Stimulated activated CD4-positive, alpha-beta T cell treated with anti-CD3 and anti-CD28 coated beads, Interleukin-12 subunit alpha, Interleukin-12 subunit beta, amount 100 ng/mL, for 48 hours (primary cell): Measurements from ENCODE around the gene SAXO2.
"Not testable (repeated sequence)": the region's sequence is repeated elsewhere in the genome, so short reads cannot be mapped to it uniquely, and the experiment has no call there.

Experiments used
- DNase-seq, 3 donors: peaks; one replicate each; pipeline ENCODE4 v3.0.0-alpha.2; 2020; ENCODE audit warnings: low read depth in 2 of 3, low spot score in 1 of 3

SAXO2 gene

DNA sequence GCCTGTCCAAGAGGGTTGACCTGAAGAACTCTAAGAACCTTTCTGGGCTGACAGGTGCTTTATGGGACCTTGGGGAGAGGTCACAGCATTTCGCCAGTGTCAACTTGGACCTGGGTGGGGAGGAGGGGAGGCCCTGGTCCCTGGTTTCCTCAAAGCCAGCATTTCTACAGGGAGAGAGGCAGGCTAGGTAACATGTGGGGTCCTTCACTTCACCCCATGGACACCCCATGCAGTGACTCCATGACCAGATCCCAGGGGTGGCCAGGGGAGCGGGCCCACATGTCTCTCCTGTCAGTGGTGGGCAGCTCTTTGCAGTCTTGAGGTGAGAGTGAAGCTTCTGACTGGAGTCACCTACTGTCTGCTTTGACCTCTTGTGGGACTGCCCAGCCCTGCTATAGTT, 50.8 kb downstream of the SAXO2 start:
- DNase-seq, result no peak

DNA sequence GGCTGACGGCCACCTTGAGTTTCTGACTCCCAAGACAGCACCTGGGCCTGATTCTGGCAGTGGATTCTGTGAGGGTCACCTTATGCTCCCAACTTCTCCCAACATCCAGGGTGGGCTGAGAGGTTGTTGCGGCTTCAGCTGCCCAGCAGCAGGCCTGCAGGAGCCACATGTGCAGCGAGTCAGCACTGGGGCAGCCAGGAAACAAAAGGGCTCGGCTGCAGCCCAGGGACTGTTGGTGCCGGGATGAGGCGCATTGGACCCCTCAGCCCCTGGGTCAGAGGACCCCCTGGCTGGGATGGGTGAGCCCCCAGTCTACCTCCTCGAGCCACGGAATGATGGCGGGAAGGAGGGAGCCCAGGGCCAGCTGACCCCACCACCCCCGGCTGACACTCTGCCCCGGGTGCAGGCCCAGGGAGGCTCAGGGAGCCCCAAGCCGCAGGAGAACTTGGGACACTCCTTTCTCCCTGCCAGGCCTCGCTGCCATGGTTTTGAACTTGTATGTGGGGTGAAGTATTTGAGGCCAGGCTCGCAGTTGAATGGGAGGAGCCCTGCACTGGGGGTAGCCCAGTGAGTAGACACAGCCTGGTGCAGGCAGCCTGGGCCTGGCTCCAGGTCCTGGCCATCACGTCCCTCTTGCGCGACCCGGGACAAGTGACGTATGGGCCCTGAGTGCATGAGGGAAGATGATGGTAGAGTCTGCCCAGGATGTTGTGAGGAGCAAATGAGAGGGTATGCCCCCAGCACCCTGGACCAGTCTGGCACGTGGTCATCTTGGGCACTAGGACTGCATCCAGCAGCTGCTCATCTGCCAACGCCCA, 51.5 kb downstream of the SAXO2 start:
- not testable (repeated sequence) for DNase-seq

DNA sequence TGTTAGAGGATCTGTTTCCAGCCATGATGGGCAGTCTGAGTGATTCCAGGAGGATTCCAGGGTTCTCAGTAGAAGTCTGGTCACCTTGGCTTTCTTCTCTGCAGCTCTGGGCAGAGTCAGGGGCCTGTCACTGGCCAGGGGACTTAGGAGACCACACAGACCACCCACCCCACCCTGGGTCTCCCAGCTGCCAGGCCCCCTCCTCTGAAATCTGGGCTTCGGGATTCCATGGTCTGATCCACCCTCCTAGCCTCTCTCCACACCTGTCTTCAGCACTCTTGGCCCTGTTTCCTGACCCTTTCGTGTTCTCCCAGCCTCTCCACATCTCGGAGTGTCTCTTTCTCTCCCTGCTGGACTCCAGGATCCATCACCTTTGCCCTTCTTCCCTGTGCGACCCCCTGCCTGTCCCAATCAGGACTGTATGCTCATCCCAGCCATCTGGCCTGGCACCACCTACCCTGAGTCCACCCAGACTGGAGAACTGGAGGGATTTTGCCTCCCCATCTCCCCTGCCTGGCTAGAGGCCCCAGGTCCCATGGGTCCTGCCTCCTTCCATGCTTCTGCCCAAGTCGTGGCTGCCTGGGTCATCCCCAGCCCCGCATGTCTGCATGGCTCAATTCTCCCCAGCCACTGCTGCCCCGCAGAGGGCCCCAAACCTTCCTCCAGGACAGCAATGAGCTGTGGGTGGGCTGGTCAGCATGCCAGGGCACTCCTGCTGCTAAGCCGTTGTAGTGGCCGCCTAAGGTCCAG, 52.3 kb downstream of the SAXO2 start:
- DNase-seq, result no peak

DNA sequence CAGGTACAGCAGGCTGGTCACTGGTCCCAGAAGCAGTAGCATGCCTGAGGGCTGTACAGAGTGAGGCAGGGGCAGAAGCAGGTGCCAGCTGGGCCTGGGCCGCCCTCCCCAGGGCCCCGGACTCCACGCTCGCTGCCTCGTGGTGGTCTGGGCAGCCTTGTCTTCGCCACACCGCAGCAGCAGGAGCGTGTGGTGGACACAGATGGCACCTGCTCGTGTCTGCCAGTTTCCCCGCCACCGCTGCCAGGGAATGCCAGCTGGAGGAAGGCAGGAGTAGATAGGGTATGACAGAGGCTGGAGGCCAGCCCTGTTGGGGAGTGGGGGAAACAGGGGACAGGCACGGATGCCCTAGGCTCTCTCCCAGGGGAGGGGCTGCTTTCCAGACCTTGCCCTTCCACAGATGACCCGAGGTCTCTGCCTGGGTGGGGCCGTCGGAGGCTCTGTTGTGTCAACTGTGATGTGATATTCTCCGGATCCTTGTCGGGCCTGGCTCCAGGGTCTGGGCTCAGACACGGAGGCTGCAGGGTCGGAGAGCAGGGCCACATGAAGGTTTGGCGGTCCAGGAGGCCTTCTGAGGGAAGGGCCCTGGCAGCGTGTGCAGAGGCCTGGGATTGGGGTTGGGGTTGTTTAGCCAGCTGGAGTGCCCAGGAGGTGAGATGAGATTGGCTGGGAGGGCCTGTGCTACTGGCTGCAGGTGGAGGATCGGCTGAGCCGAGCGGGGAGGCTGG, 53.1 kb downstream of the SAXO2 start:
- DNase-seq, result no peak

DNA sequence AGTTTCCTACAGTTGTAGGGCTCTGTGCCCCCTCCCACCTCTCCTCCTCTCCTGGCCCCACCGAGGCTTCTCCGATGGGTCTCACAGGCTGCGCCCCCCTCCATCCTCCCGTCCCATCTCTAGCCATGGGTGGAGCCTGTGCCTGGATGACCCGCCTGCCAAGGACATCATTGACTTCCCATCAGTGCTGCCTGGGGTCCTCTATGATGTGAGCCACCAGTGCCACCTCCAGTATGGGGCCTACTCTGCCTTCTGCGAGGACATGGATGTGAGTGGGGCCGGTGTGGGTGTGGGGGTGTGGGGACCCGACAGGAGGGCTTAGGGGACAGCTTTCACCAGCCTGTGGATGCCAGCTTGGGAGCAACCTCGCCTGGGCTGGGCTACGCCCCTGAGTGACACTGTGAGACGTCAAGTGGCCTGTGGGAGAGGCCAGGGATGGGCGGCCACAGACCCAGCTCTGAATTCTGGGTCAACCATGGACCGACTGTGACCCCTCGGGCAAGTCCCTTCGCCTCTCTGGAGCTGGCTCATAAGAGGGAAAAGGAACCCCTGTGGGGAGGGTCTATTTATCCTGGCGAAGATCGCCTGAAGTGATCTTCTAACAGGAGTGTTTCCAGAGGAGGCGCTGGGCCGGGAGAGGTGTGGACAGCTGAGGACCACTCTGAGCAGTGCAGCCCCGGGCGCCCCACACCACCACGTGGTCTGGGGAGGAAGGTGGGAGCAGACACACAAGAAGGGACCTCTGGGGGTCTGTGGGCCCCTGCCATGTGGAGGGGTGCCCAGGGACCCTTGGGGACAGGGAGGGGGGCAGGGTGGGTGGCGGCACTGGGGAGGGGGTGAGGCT, 53.9 kb downstream of the SAXO2 start:
- not testable (repeated sequence) for DNase-seq

DNA sequence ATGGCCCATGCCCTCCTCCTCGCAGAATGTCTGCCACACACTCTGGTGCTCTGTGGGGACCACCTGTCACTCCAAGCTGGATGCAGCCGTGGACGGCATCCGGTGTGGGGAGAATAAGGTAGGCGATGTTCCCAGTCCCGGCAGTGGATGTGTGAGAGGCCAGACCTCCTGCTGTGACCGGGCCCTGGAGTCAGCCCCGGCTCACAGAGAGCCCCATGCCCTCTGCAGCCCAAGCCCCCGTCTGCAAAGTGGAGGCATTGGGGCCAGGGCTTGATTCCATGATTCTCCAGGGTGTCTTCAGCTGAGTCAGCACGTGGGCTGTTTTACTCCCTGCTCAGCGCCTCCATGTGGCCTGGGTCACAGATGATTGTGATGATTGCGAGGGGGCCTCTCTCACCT, 54.5 kb downstream of the SAXO2 start:
- no peak for DNase-seq

DNA sequence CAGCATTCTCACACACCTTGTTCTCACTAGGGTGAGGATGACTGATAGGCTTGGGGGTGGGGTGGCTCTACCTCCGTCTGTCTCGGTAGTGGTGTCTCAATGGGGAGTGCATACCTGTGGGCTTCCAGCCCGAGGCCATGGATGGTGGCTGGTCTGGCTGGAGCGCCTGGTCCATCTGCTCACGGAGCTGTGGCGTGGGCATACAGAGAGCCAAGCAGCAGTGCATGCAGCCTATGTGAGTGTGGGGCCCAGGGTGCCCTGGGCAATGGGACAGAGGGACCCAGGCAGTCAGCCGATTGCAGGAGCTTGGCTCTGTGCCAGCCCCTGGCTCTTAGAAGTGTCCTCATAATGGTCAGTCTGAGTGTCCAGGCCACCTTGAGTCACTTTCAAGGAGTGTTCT, 54.9 kb downstream of the SAXO2 start:
- DNase-seq, result not testable (repeated sequence)

DNA sequence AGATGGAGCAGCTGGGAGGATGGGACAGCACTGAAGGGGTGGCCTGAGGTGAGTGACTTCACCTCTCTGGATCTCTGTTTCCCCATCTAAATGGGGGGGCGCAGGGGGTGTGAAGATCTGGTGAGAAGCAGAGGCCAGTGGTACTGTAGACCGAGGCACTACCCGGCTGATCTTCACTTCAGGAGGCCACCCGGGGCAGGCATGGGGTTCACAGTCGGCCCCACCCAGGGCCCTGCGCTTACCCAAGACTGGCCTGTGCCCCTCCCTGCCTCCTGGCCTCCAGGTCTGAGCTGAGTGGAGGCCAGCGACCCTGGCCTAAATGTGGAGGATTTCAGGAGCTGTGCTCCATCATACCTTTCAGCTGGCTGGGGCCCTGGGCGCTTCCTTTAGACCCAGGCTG, 55.7 kb downstream of the SAXO2 start:
- DNase-seq, result not testable (repeated sequence)

DNA sequence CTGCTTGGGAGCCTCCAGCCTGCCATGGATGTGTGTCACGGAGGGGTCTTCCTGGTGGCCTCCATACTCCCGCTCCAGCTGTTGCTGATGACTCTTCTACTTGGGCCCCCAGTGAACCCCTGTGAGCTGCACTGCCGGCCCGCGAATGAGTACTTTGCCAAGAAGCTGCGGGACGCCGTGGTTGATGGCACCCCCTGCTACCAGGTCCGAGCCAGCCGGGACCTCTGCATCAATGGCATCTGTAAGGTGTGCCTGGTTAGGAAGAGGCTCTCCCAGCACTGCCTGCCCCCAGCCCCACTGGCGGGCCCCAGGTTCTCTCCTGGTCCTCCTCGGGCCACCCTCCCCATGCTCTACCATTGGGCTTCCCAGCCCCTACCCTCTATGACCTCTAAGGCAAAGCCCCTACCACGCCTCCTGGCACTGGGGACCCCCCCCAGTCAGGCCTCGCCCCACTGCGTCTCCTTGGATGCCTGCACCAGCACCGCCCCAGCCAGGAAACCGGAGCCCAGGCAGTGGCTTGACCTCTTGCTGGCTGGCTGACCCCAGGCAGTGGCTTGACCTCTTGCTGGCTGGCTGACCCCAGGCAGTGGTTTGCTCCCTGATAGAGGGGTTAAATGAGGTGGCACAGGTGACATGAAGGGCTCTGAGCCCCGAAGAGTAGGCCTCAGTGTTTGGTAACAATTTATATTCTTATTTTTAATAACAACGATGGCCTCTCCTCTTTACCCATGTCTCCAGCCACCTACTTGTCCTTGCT, 57.1 kb downstream of the SAXO2 start:
- not testable (repeated sequence) for DNase-seq

DNA sequence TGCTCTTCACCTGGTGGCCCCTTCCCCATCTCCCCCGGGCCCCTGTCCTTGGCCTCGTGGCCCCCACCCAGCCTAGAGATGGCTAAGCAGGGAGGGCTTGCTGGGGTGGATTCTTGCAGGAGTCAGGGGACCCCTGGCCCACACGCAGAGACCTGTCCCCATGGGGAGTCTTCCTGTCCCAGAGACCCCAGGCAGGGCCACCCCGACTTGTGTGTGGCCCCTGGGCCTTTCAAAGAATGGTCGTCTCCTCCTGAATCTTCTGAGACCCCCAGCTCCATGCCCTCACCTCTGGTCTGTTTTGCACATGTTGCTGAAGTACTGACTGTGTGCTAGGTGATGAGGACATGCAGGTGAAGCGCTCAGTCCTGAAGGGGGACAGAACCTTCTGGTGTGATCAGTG, 58.2 kb downstream of the SAXO2 start:
- DNase-seq, result not testable (repeated sequence)

DNA sequence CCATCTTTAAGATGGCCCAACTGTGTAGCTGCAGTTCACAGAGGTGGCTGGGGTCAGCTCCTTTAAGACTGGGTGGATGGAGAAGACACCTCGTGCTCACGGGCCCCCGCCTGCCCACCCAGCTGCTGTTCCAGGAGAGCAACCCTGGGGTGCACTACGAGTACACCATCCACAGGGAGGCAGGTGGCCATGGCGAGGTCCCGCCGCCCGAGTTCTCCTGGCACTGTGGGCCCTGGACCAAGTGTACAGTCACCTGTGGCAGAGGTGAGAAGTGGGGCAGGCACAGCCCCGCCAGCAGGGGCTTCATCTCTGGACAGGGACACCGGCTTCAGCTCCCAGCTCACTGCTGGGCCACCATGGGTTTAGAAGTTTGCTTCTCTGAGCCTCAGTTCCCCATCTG, 59.9 kb downstream of the SAXO2 start:
- not testable (repeated sequence) for DNase-seq

DNA sequence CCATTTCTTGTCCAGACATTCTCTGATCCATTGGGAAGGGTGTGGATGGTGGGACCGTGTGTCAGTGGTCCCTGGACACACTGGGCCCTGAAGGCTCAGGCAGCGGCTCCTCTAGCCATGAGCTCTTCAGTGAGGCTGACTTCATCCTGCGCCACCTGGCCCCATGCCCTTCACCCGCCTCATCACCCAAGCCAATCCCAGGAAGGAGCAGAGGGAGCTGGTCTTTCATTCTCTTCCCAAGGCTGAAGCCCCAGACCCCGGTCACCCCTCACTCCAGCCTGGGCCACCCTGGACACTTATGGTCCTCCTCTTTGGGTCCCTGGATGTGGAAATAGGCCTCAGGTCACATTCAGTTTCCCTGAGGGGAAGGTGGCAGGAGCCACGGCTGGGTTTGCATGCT, 62.2 kb downstream of the SAXO2 start:
- DNase-seq, result not testable (repeated sequence)

DNA sequence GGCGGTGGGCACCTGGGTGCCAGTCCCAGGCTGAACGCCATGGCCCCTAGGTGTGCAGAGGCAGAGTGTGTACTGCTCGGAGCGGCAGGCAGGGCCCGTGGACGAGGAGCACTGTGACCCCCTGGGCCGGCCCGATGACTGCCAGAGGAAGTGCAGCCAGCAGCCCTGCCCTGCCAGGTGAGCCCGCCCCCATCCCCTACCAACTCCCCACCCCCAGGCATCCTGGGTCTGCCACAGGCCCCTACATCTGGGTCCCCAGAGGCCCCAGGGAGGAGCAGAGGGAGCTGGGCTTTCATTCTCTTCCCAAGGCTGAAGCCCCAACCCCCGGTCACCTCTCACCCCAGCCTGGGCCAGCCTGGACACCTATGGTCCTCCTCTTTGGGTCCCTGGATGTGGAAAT, 63.0 kb downstream of the SAXO2 start:
- DNase-seq, result not testable (repeated sequence)

DNA sequence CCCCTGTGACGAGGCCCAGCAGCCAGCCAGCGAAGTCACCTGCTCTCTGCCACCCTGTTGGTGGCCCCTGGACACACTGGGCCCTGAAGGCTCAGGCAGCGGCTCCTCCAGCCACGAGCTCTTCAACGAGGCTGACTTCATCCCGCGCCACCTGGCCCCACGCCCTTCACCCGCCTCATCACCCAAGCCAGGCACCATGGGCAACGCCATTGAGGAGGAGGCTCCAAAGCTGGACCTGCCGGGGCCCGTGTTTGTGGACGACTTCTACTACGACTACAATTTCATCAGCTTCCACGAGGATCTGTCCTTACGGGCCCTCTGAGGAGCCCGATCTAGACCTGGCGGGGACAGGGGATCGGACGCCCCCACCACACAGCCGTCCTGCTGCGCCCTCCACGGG, 64.3 kb downstream of the SAXO2 start:
- not testable (repeated sequence) for DNase-seq

DNA sequence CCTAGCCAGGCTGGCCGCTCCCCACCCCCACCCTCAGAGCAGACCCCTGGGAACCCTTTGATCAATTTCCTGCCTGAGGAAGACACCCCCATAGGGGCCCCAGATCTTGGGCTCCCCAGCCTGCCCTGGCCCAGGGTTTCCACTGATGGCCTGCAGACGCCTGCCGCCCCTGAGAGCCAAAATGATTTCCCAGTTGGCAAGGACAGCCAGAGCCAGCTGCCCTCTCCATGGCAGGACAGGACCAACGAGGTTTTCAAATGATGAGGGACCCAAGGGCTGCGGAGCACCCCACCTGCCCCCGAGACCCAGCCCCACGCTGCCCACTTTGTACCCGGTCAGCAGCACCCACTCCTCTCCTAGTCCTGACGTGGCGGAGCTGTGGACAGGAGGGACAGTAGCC, 64.8 kb downstream of the SAXO2 start:
- not testable (repeated sequence) for DNase-seq

DNA sequence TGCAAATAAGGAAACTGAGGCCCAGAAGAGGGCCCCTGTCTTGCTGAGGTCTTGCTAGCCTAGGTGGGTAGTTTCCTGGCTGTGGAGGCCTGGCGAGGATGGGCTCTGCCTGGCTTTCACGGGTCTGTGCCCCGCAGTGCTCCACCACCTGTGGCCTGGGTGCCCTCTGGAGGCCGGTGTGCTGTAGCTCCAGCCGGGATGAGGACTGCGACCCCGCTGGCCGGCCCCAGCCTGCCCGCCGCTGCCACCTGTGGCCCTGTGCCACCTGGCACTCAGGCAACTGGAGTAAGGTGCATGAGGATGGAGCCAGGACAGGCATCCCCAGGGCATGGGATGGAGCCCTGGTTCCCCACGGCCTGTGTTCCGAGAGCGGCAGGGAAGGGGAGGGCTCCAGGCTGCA, 66.4 kb downstream of the SAXO2 start:
- DNase-seq, result not testable (repeated sequence)

DNA sequence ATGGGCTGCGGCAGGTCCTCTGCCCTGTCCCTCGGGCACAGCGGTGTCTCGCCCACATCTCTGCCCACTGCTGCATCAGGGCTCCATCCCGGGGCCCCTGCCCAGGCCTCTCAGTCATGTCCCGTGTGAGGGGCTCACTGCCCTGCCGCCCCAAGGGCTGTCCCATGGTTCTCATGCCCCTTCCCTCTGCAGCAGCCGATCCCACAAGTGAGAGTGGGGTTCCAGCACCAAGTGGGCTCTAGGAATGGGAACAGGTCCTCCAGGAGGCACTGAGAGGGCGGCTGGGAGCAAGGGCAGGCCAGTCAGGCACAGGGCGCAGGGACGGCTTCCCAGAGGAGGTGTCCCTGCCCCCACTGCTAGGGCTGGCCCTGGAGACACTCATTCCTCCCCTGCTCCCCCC, 68.3 kb downstream of the SAXO2 start:
- DNase-seq, result not testable (repeated sequence)

DNA sequence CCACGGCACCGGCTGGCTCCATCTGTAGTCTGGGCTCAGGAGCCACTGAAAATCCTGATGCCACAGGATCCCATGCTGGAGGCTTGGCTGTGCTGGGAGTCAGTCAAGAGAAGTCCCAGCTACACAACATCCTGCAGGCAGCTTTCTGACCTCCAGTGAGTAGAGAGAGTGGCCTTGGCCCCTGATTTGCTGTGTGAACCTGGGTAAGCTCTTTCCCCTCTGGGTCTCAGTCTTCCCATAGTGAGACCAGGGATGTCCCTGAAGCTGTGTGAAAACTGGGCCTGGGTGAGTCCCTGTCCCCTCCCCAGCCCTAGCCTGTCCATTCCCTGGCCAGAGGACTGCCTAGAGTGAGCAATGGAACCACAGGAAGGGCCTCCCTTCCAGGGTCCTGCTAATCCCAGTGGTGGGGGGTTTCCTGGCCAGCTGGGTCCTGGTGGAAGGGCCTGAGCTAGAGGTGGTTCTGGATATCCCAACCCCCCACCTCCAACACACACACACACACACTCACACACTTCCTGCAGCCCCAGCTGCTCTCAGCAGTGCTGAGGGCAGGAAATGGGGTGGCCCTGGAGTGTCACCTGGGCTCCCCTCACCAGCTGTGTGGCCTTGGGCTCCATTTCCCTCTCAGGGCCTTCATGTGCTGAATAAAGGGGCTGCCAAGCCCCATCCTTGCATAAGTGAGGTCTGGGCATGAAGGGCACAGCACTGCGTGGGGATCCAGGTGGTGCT, 69.1 kb downstream of the SAXO2 start:
- DNase-seq, result not testable (repeated sequence)
